Activated CD4-positive, alpha-beta memory T cell treated with anti-CD3 and anti-CD28 coated beads for 36 hours (primary cell): ENCODE results near the gene KRTAP2-1. TPM values are rescaled to one million over a fixed set of nuclear protein-coding genes. Genes with fewer than 3 reads are reported as not detected.
"Not testable (repeated sequence)": the region's sequence is repeated elsewhere in the genome, so short reads cannot be mapped to it uniquely, and the experiment has no call there.

ENCODE experiments used
- CTCF ChIA-PET: fragments of 350-600 bp; sonication (Branson Sonifier 250); formaldehyde crosslinking; loops from one replicate; lab custom pipeline; 2021; ENCODE audit warnings: antibody characterized with exemption, inconsistent platforms; lab: Charles Lee
- POLR2A ChIA-PET: fragments of 350-600 bp; sonication (Branson Sonifier 250); formaldehyde crosslinking; loops from one replicate; lab custom pipeline; 2021; ENCODE audit warnings: antibody characterized with exemption; lab: Charles Lee
- DNase-seq: peaks from one replicate; pipeline ENCODE4 v3.0.0-alpha.2; 2020
- H3K27ac Mint-ChIP-seq: one replicate; pipeline ENCODE4 v1.8.0; 2021; ENCODE audit warnings: mixed read lengths
- H3K27me3 Mint-ChIP-seq: one replicate; pipeline ENCODE4 v1.8.0; 2021; ENCODE audit warnings: mixed read lengths
- H3K36me3 Mint-ChIP-seq: one replicate; pipeline ENCODE4 v1.8.0; 2021; ENCODE audit warnings: mixed read lengths
- H3K4me1 Mint-ChIP-seq: one replicate; pipeline ENCODE4 v1.8.0; 2021; ENCODE audit warnings: low read depth, mixed read lengths
- H3K4me3 Mint-ChIP-seq: one replicate; pipeline ENCODE4 v1.8.0; 2021; ENCODE audit warnings: mild to moderate bottlenecking, mixed read lengths
- H3K9me3 Mint-ChIP-seq: one replicate; pipeline ENCODE4 v1.8.0; 2021; ENCODE audit warnings: mixed read lengths
- intact Hi-C: fragments of 100-400 bp; cut with micrococcal nuclease; formaldehyde crosslinking; loops from one replicate; pipeline ENCODE4 v1.15.1; 2023
- total RNA-seq, 2 experiments: library from RNA; stranded (reverse); gene quantifications; one replicate each; pipeline ENCODE4 v1.2.3, GENCODE V29; 2021

KRTAP2-1 gene
- total RNA-seq, 2 experiments from 2014 or later: not detected

GRCh38 chr17:41054025-41054424 lies 6.9 kb upstream of the KRTAP2-1 start:
- ChIA-PET POLR2A (no interaction called here), CTCF (no interaction called here)
- no peak for DNase-seq
- H3K27me3 Mint-ChIP-seq: peaks cover 17% of the 10 kb centered on the region
- no peaks in the 10 kb centered on the region for H3K4me1 Mint-ChIP-seq
- no peak overlapping the region for H3K27ac Mint-ChIP-seq
- H3K36me3 Mint-ChIP-seq: no peaks in the 10 kb centered on the region
- intact Hi-C loops: no loop called here
- no peak overlapping the region for H3K4me3 Mint-ChIP-seq
- H3K9me3 Mint-ChIP-seq: peaks cover 4% of the 10 kb centered on the region

DNA sequence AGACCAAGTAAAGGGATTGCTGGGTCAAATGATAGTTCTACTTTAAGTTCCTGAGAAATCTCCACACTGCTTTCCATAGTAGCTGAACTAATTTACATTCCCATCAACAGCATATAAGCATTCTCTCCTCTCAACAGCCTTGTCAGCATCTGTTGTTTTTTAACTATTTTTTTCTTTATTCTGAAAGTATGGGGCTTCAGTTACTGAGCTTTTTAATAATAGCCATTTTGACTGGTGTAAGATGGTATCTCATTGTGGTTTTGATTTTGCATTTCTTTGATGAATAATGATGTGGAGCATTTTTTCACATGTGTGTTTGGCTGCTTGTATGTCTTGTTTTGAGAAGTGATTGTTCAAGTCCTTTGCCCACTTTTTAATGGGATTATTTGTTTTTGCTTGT lies 5.5 kb upstream of the KRTAP2-1 start:
- Mint-ChIP-seq H3K27ac (no peak overlapping the region), H3K9me3 (peaks cover 3% of the 10 kb centered on the region), H3K27me3 (peaks cover 18% of the 10 kb centered on the region), H3K4me1 (no peaks in the 10 kb centered on the region), H3K36me3 (no peaks in the 10 kb centered on the region), H3K4me3 (no peak overlapping the region)
- ChIA-PET CTCF (interaction anchor here (0.6 kb wide), 1 partner anchor 618 kb away, joined by 3 read pairs; no protein-coding TSS in a partner anchor), POLR2A (no interaction called here)
- DNase-seq: no peak
- intact Hi-C loops: no loop called here

DNA sequence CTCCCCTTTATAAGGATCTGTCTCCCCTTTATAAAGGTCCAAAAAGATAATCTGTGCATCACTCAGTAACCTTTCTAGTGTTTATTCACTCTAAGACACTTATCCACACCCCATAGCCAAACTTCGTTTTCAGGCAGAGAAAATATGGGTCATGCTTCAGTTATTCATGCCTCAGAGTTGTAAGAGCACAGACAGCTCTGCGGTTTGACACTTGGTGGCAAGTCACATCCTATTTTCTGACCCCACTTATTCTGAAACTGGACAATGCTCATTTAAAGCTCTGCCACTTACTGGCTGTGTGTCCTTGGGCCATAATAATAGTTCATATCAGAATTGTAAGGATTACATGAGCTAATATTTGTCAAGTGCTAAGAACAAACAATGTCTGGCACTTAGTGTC lies 2.0 kb upstream of the KRTAP2-1 start:
- H3K9me3 Mint-ChIP-seq: no peaks in the 10 kb centered on the region
- peaks cover 22% of the 10 kb centered on the region for H3K27me3 Mint-ChIP-seq
- H3K27ac Mint-ChIP-seq: no peak overlapping the region
- H3K4me1 Mint-ChIP-seq: no peaks in the 10 kb centered on the region
- ChIA-PET CTCF (no interaction called here), POLR2A (no interaction called here)
- DNase-seq: no peak
- intact Hi-C loops: no loop called here
- H3K36me3 Mint-ChIP-seq: no peaks in the 10 kb centered on the region
- H3K4me3 Mint-ChIP-seq: no peak overlapping the region

DNA sequence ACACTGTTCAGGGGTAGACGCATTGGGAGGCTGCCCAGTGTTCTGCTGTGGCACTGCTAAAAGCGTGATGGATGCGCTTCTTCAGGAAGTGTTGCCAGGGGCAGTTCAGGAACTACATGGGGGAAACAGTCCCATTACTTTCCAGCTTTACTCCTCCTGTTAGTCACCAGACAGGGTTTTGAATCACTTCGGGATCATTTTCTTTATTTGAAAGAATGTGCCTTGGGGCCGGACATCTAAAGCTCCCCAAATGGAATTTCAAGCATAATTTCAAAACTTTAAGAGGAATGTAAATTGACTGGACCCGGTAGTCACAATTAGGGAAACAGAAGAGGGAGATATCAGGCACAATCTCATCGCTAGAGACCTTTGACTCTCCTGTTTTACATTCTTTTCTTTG lies 1.3 kb upstream of the KRTAP2-1 start:
- Mint-ChIP-seq H3K4me1 (no peaks in the 10 kb centered on the region), H3K27ac (no peak overlapping the region), H3K9me3 (peaks cover 3% of the 10 kb centered on the region), H3K4me3 (no peak overlapping the region), H3K27me3 (peaks cover 22% of the 10 kb centered on the region), H3K36me3 (no peaks in the 10 kb centered on the region)
- ChIA-PET CTCF (no interaction called here), POLR2A (no interaction called here)
- intact Hi-C loops: no loop called here
- no peak for DNase-seq

DNA sequence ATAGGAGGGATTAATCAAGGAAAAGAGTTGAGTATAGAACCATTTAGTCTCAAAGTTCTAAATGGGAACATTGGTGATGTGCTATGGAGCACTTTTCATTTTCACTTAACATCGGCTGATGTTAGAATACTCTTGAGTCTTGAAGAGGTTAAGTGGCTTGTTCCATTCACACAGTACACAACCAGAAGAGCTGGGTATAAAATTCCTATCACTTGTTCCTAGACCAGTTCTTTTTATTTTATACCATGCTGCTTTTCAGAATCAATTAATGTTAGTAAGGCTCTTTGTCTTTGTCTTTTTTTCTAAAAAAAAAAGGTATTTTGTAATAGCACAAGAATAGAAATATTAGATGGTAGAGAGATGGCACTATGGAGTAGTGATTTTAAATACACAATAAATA lies 4.2 kb downstream of the KRTAP2-1 start:
- H3K4me3 Mint-ChIP-seq: no peak overlapping the region
- intact Hi-C loops: no loop called here
- no peak for DNase-seq
- H3K27me3 Mint-ChIP-seq: peaks cover 21% of the 10 kb centered on the region
- ChIA-PET CTCF (no interaction called here), POLR2A (no interaction called here)
- peaks cover 6% of the 10 kb centered on the region for H3K9me3 Mint-ChIP-seq
- no peaks in the 10 kb centered on the region for H3K36me3 Mint-ChIP-seq
- H3K27ac Mint-ChIP-seq: no peak overlapping the region
- H3K4me1 Mint-ChIP-seq: no peaks in the 10 kb centered on the region

DNA sequence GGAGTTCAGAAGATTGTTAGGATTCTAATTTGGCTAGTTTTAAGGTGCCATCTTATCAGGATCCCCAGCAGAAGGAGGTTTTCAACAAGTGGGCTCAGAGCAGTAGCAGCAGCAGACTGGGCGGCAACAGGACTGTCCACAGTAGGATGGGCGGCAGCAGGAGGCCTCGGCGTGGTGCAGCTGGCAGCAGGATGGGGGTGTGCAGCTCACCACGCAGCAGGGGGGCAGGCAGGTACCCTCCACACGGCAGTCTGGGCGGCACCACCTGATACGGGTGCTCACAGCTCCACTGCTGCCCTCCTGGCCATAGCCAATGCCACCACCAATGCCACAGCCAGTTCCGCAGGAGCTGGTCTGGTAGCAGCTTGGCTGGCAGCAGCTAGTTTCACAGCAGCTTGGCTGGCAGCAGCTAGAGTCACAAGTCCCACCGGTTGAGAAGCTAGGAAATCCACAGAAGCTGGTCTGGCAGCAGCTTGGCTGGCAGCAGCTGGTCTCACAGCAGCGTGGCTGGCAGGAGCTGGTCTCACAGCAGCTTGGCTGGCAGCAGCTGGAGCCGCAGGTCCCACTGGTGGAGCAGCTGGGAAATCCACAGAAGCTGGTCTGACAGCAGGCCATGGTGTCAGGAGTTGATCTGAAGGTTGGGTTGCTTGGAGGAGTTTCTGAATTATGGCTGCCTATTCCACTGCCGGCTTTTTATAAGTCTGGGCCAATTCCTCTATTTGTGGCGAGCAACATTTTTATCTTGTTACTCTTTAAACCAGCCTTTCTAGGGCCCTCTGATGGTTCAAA lies 6.1 kb downstream of the KRTAP2-1 start, which contains the start of gene KRTAP1-1:
KRTAP1-1 (minus strand) TSS at position 668 of the 789 bp plus-strand sequence; CDS start at position 615, 53 bp downstream.
- H3K4me1 Mint-ChIP-seq, H3K36me3 Mint-ChIP-seq, CTCF ChIA-PET, POLR2A ChIA-PET, H3K4me3 Mint-ChIP-seq, H3K9me3 Mint-ChIP-seq, DNase-seq, H3K27ac Mint-ChIP-seq, intact Hi-C loops: not testable (repeated sequence)
- H3K27me3 Mint-ChIP-seq: peaks cover 15% of the 10 kb centered on the region

DNA sequence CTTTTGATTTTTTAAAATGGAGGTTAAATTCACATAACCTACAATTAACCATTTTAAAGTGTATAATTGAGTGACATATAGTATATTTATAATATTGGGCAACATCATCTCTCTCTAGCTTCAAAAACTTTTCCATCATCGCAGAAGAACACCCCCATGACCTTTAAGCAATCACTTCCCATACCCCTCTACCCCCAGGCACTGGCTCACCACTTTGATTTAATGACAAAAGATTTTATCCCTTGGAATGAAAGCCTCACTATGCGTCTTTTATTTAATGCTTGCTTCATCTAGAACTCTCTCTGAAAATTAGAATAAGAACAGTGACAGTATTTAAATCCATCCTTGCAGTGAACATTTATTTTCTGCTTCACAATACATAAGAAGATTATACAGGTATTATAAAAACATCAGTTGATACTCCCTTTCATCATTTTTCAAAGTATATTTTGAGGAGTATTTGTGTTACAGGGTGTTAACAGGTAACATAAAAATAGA lies 9.2 kb downstream of the KRTAP2-1 start:
- intact Hi-C loops: no loop called here

DNA sequence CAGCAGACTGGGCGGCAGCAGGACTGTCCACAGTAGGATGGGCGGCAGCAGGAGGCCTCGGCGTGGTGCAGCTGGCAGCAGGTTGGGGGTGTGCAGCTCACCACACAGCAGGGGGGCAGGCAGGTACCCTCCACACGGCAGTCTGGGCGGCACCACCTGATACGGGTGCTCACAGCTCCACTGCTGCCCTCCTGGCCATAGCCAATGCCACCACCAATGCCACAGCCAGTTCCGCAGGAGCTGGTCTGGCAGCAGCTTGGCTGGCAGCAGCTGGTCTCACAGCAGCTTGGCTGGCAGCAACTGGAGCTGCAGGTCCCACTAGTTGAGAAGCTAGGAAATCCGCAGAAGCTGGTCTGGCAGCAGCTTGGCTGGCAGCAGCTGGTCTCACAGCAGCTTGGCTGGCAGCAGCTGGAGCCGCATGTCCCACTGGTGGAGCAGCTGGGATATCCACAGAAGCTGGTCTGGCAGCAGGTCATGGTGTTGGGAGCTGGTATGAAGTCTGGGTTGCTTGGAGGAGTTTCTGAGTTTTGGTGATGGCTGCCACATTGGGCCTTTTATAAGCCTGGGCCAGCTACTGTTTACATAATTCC lies 12.7 kb downstream of the KRTAP2-1 start, which contains the start of gene KRTAP1-3:
KRTAP1-3 (minus strand) TSS at position 529 of the 590 bp plus-strand sequence; CDS start at position 476, 53 bp downstream.
- H3K36me3 Mint-ChIP-seq, H3K27ac Mint-ChIP-seq, CTCF ChIA-PET, H3K27me3 Mint-ChIP-seq, H3K9me3 Mint-ChIP-seq, H3K4me1 Mint-ChIP-seq, POLR2A ChIA-PET, H3K4me3 Mint-ChIP-seq, intact Hi-C loops, DNase-seq: not testable (repeated sequence)

More for the DNA sequence above, 9.2 kb downstream of the KRTAP2-1 start:
- Mint-ChIP-seq H3K9me3 (no peaks in the 10 kb centered on the region), H3K4me3 (no peak overlapping the region), H3K27ac (no peak overlapping the region), H3K4me1 (no peaks in the 10 kb centered on the region), H3K27me3 (peaks cover 10% of the 10 kb centered on the region), H3K36me3 (no peaks in the 10 kb centered on the region)
- no peak for DNase-seq
- CTCF ChIA-PET: no interaction called here
- POLR2A ChIA-PET: no interaction called here

DNA sequence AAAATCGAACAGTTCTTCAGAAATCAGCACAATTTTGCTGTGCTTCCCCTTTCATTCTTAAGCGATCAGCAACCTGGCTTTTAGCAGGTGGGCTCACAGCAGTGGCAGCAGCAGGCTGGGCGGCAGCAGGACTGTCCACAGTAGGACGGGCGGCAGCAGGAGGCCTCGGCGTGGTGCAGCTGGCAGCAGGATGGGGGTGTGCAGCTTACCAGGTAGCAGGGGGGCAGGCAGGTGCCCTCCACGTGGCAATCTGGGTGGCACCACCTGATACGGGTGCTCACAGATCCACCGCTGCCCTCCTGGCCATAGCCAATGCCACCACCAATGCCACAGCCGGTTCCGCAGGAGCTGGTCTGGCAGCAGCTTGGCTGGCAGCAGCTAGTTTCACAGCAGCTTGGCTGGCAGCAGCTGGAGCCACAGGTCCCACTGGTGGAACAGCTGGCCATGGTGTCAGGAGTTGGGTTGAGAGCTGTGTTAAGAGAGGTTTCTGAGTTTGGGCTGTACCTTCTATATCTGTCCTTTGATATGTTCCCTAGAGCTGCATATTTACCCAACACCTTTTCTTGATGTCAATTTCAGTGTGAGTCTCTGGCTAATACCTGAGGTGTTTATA lies 17.4 kb downstream of the KRTAP2-1 start, which contains the start of gene KRTAP1-4:
KRTAP1-4 (minus strand) TSS at position 563 of the 613 bp plus-strand sequence; CDS start at position 446, 117 bp downstream.
- H3K36me3 Mint-ChIP-seq: no peaks in the 10 kb centered on the region
- DNase-seq: no peak
- ChIA-PET POLR2A (interaction anchor here (0.6 kb wide), 1 partner anchor 95 kb away, joined by 3 read pairs; no protein-coding TSS in a partner anchor), CTCF (no interaction called here)
- H3K4me3 Mint-ChIP-seq: no peak within 1 kb of the TSS
- no peak within 1 kb of the TSS for H3K27ac Mint-ChIP-seq
- no peaks in the 10 kb centered on the region for H3K9me3 Mint-ChIP-seq
- peaks cover 19% of the 10 kb centered on the region for H3K27me3 Mint-ChIP-seq
- intact Hi-C loops: no loop called here
- H3K4me1 Mint-ChIP-seq: no peaks in the 10 kb centered on the region

DNA sequence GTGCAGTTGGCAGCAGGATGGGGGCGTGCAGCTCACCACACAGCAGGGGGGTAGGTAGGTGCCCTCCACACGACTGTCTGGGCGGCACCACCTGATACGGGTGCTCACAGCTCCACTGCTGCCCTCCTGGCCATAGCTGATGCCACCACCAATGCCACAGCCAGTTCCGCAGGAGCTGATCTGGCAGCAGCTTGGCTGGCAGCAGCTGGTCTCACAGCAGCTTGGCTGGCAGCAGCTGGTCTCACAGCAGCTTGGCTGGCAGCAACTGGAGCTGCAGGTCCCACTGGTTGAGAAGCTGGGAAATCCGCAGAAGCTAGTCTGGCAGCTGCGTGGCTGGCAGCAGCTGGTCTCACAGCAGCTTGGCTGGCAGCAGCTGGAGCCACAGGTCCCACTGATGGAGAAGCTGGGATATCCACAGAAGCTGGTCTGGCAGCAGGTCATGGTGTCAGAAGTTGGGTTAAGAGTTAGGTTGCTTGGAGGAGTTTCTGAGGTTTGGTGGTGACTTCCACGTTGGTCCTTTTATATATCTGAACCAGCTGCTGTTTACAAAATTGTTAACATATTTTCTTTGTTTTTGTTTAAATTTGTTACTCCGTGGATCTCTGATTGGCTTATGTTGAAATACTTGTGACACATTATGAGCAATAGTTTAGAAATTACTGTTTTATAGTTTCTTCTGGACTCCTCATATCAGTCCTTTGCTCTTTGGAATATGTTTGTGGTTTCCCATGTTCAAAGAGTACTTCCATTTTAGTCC lies 20.2 kb downstream of the KRTAP2-1 start, which contains the start of gene KRTAP1-5:
KRTAP1-5 (minus strand) TSS at position 494 of the 757 bp plus-strand sequence; CDS start at position 441, 53 bp downstream.
- Mint-ChIP-seq H3K36me3 (no peaks in the 10 kb centered on the region), H3K4me1 (no peaks in the 10 kb centered on the region), H3K9me3 (no peaks in the 10 kb centered on the region), H3K27me3 (peaks cover 19% of the 10 kb centered on the region), H3K27ac (no peak within 1 kb of the TSS), H3K4me3 (no peak within 1 kb of the TSS)
- ChIA-PET CTCF (no interaction called here), POLR2A (no interaction called here)
- intact Hi-C loops: no loop called here
- no peak for DNase-seq

DNA sequence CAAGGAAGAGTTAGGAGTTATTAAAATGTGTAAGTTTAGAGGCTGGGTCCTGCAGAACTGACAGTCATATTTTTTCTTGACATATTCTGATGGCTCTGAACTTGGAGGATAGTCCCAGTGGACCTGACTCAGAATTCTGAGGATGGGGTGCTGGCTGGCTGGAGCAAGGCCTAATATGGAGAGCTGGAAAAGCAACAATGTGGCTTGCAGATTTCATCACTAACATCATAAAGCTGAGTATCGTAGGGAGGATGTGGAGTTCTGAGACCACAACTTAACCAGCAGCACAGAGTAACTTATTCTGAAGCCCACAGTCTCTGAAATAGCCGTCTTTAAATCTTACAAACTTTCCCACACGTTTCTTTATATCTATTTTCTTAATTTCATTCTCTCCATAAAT lies 22.4 kb downstream of the KRTAP2-1 start:
- intact Hi-C loops: no loop called here
- peaks cover 21% of the 10 kb centered on the region for H3K27me3 Mint-ChIP-seq
- CTCF ChIA-PET: no interaction called here

More for the DNA sequence above, 22.4 kb downstream of the KRTAP2-1 start:
- H3K4me1 Mint-ChIP-seq: no peaks in the 10 kb centered on the region
- H3K36me3 Mint-ChIP-seq: no peaks in the 10 kb centered on the region
- H3K4me3 Mint-ChIP-seq: no peak overlapping the region
- DNase-seq: no peak
- POLR2A ChIA-PET: no interaction called here
- H3K27ac Mint-ChIP-seq: no peak overlapping the region
- no peaks in the 10 kb centered on the region for H3K9me3 Mint-ChIP-seq
